HG02981 (cell line): ENCODE results near the gene SRRD.
"Not testable (repeated sequence)": the region's sequence is repeated elsewhere in the genome, so short reads cannot be mapped to it uniquely, and the experiment has no call there.

ENCODE experiments used
- ATAC-seq: cut with Tn5 transposase; IDR thresholded peaks from one replicate; pipeline ENCODE4 v1.9.1; 2021; ENCODE audit warnings: mild to moderate bottlenecking, moderate library complexity; ENCODE audit not compliant: unreplicated experiment

SRRD gene

GRCh38 chr22:26483439-26484359, at the start of gene SRRD, which contains the start of gene HPS4:
Gene SRRD, plus strand, starts transcription at chr22:26483877. Its CDS starts 14 bp downstream, at chr22:26483891.
Gene HPS4, minus strand, starts transcription at chr22:26483783. Its CDS starts 2,021 bp downstream, at chr22:26481762.
- peak; percentile 69 for ATAC-seq

GRCh38 chr22:26435327-26436093, 48.2 kb upstream of the SRRD start:
- ATAC-seq, result no peak

DNA sequence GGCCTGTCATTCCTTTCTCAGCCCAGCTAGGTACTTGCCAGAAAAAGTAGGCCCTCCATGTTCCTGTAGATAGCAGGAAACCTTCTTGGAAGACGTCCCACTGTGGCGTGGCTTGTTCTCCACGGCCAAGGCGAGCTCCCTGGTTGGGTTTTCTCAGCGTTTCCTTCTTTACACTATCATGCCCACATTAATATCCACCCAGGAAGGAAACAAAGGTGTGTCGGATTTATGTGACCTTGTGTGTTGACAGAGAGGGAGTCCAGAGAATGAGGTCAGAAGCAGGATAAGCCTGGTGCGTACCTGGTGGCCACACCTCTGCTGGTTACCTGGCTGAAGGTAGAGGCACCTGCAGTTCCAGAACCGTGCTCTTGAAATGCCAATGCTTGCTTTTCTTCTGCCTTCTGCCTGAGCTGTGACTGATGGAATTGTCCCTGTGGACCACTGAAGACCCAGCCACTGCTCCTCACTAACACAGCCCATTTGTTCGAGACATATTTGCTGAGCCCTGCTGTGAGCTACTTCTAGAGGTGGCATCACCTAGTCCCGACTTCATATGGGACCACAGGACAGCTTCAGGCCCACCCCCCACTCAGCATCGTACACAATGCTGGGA, 46.7 kb upstream of the SRRD start:
- no peak for ATAC-seq

- no peak for ATAC-seq
Measured at GRCh38 chr22:26437694-26438392, 45.8 kb upstream of the SRRD start.

DNA sequence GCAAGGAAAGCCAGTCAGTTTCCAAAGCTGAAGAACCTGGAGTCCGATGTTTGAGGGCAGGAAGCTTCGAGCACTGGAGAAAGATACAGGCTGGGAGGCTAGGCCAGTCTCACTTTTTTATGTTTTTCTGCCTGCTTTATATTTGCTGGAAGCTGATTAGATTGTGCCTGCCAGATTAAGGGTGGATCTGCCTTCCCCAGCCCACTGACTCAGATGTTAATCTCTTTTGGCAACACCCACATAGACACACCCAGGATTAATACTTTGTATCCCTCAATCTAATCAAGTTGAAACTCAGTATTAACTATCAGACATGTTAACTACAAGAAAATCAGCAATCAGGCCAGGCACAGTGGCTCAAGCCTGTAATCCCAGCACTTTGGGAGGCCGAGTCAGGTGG, 44.9 kb upstream of the SRRD start:
- ATAC-seq, result not testable (repeated sequence)

DNA sequence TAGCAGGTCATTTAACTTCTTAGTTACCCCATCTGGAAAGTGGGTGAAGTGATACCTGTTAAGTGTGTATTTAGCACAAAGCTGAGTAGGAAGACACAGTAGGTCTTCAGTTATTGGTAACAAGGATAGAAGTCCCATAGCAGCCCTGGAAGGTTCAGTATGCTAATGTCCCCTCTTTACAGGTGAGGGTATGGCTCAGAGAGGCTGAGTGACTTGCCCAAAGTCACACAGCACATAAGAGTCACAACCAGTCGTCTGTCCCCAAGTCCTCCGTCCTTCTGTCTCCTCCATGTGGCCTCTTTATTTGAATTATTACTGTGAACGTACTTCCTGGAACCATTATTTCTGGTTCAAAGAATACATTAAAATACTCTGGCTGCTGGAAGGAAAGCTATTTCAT, 44.1 kb upstream of the SRRD start:
- ATAC-seq, result no peak

- ATAC-seq, result no peak
Measured at GRCh38 chr22:26442086-26442756, 41.5 kb upstream of the SRRD start.

GRCh38 chr22:26443901-26444690, 39.6 kb upstream of the SRRD start:
- ATAC-seq, result no peak

DNA sequence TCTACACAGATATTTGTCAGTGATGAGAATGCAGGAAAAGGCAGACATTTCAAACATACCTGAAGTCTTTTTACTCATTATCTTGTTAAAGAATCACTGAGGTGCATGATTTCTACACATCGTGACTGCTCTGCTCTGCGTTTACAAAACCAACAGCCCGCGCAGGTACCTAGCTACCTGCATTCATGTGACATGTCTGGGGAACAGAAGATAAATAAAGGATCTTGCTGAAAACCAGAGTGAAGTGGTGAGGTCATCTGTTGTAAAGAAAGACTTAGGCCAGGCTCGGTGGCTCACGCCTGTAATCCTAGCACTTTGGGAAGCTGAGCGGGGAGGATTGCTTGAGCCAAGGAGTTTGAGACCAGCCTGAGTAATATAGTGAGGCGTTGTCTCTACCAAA, 38.9 kb upstream of the SRRD start:
- no peak for ATAC-seq

- ATAC-seq, result no peak
Measured at GRCh38 chr22:26445577-26446275, 38.0 kb upstream of the SRRD start.

DNA sequence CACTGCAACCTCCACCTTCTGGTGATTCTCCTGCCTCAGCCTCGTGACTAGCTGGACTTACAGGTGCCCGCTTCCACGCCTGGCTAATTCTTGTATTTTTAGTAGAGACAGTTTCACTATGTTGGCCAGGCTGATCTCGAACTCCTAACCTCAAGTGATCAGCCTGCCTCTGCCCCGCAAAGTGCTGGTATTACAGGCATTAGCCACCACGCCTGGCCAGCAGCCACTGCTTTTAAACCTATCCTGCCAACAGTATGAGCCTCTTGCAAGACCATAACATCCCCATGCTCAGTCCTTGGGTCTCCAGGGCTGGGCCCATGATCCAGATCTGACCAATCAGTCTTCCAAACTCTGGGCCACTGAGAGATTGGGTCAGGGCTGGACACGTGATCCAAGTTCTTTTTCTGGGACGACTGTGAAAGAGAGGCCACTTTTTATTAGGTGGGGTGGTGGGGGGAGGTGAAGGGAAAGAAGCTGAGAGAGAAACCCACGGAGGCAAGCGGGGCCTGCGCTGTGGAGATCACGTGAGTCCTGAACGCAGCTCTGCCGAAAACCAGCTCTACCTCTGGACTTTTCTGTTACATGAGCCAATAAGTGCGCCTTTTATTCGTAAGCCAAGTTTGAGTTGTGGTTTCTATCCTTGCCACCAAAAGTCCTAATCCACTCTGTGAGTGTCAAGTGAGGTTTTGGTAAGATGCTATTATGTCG, 36.7 kb upstream of the SRRD start:
- no peak for ATAC-seq

GRCh38 chr22:26447584-26448329, 35.9 kb upstream of the SRRD start:
- ATAC-seq, result no peak

DNA sequence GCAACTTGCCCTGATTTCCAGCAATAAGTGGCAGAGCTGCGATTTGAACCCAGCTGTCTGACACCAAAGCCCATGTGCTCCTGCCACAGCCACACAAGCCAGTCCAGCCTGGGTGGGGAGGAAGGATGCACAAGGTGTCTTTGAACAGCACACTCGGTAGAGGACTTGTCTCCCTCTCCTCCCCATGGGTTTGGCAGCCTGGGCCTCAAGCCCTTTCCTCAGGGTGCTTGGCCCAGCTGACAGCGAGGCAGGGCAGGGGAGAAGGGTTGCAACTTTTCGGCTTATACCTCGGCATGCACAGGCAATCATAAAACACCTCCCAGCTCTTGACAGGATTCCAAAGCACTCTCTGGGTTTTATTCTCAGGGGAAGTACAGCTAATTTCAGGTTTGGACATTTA, 35.3 kb upstream of the SRRD start:
- ATAC-seq, result no peak

DNA sequence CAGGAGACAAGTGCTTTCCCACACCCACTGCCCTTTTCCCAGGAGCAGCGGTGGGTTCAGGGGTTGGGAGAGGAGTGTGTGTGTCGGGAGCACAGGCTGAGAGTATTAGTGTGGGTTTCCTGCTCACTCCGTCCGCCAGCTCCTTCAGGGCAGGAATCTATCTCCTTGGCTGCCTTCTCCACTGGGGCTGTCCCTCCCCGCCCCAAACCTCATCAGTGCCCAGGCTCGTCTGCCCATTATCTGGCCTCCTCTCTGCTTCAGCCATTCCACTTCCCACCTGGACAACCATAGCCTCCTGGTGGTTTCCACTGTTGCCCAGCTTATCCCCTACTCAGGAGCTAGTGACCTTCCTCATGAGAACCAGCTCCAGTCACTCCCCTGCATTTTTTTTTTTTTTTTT, 34.7 kb upstream of the SRRD start:
- ATAC-seq, result no peak

DNA sequence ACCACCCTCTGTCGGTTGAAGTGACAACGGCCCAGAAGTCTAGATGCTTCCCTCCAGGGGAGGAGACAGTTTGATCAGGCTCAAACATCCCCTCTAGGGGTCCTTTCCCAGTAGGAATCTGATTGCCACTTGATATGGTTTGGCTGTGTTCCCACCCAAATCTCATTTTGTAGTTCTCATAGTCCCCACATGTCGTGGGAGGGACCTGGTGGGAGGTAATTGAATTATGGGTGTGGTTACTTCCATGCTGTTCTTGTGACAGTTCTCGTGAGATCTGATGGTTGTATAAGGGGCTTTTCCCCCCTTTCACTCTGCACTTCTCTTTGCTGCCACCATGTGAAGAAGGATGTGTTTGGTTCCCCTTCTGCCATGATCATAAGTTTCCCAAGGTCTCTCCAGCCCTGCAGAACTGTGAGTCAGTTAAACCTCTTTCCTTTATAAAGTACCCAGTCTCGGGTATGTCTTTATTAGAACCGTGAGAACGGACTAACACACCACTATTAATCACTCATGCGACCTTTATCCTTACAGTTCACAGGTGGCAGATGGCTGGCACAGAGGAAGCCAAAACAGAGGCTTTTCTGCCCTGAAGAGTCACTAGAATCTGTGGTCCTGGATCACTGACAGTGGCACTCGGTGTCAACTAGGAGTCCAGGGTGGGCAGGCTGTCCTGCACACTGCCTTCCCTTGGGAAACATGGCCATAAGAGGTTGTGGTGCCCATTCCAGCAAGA, 33.1 kb upstream of the SRRD start:
- no peak for ATAC-seq

GRCh38 chr22:26452236-26453016, 31.3 kb upstream of the SRRD start:
- no peak for ATAC-seq
